ENCODE data around the gene KMT5B. TPM values are rescaled to one million over a fixed set of nuclear protein-coding genes. Genes with fewer than 3 reads are reported as not detected.

The KMT5B gene
- total RNA-seq, 1 experiment from 2014 or later = 39.2 TPM

DNA sequence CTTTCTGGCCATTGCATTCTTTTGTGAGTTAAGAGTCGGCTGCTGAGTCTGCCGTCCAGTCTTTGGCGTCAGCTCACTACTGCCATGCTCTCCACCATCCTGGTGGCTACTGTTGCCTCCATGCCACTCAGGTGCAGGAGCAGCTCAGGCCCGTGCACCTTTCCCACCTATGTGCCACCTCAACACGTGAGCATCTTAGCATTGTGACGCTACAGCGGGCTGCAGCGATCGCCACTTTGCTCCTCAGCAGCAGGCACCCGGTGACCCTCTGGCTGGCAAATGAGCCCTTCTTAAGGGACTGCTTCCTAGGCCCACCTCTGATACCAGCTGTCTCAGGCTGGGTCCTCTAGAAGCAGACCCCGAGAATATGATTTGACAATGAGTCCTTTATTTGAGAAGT, 11.5 kb upstream of the KMT5B start:
- Mint-ChIP-seq H3K4me1 (ENCODE audit: low read depth, unreplicated experiment) (no peaks in the 10 kb centered on the region), H3K4me3 (ENCODE audit: low read depth, unreplicated experiment) (no peak overlapping the region), H3K9me3 (ENCODE audit: low read depth, unreplicated experiment) (peaks cover 5% of the 10 kb centered on the region), H3K27ac (ENCODE audit: unreplicated experiment) (no peak overlapping the region), H3K27me3 (ENCODE audit: unreplicated experiment) (peaks cover 28% of the 10 kb centered on the region), H3K36me3 (ENCODE audit: insufficient read depth, unreplicated experiment) (no peaks in the 10 kb centered on the region)
- no peak for DNase-seq
- BruUV-seq (replicated peaks) = no TSS peak
- intact Hi-C loops (cut with micrococcal nuclease; ENCODE audit: unreplicated experiment) = no loop called here
- TF ChIP-seq, protein P1, sequence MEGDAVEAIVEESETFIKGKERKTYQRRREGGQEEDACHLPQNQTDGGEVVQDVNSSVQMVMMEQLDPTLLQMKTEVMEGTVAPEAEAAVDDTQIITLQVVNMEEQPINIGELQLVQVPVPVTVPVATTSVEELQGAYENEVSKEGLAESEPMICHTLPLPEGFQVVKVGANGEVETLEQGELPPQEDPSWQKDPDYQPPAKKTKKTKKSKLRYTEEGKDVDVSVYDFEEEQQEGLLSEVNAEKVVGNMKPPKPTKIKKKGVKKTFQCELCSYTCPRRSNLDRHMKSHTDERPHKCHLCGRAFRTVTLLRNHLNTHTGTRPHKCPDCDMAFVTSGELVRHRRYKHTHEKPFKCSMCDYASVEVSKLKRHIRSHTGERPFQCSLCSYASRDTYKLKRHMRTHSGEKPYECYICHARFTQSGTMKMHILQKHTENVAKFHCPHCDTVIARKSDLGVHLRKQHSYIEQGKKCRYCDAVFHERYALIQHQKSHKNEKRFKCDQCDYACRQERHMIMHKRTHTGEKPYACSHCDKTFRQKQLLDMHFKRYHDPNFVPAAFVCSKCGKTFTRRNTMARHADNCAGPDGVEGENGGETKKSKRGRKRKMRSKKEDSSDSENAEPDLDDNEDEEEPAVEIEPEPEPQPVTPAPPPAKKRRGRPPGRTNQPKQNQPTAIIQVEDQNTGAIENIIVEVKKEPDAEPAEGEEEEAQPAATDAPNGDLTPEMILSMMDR (IDR thresholded peaks at IDR 0.05; ENCODE audit: unreplicated experiment) = no peak
- CTCF ChIA-PET = interaction anchor here (1.3 kb wide), 1 partner anchor 9 kb away, joined by 5 read pairs; no protein-coding TSS in a partner anchor

GRCh38 chr11:68223275-68223674, 10.2 kb upstream of the KMT5B start:
- peaks cover 3% of the 10 kb centered on the region for H3K9me3 Mint-ChIP-seq (ENCODE audit: low read depth, unreplicated experiment)
- H3K4me3 Mint-ChIP-seq (ENCODE audit: low read depth, unreplicated experiment) = no peak overlapping the region
- intact Hi-C loops (cut with micrococcal nuclease; ENCODE audit: unreplicated experiment) = no loop called here
- no TSS peak for BruUV-seq (replicated peaks)
- TF ChIP-seq, protein P1 (IDR thresholded peaks at IDR 0.05; ENCODE audit: unreplicated experiment) = no peak
- H3K27me3 Mint-ChIP-seq (ENCODE audit: unreplicated experiment) = peaks cover 35% of the 10 kb centered on the region
- H3K4me1 Mint-ChIP-seq (ENCODE audit: low read depth, unreplicated experiment) = no peaks in the 10 kb centered on the region
- CTCF ChIA-PET = no interaction called here
- no peaks in the 10 kb centered on the region for H3K36me3 Mint-ChIP-seq (ENCODE audit: insufficient read depth, unreplicated experiment)
- no peak for DNase-seq
- H3K27ac Mint-ChIP-seq (ENCODE audit: unreplicated experiment) = no peak overlapping the region

DNA sequence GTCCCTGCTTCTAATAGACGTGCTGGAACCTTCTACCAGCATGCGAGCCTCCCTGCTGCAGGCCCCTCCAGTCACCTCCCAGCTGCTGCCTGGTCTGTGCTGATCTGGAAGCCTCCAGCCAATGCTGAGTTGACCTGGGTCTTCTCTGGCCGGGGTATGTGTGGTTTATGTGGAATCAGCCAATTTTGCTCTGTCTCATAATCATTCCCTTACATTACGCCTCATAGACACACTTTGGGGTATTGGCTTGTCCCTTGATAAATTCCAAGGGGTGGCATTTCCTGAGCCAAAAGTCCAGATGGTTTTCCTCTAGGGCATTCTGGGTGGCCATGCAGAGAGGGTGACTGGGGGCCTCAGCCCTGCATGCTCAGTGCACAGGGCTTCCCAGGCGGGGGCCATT, 8.3 kb upstream of the KMT5B start:
- H3K9me3 Mint-ChIP-seq (ENCODE audit: low read depth, unreplicated experiment) = no peaks in the 10 kb centered on the region
- intact Hi-C loops (cut with micrococcal nuclease; ENCODE audit: unreplicated experiment) = no loop called here
- H3K4me1 Mint-ChIP-seq (ENCODE audit: low read depth, unreplicated experiment) = no peaks in the 10 kb centered on the region
- no peak overlapping the region for H3K27ac Mint-ChIP-seq (ENCODE audit: unreplicated experiment)
- peaks cover 6% of the 10 kb centered on the region for H3K36me3 Mint-ChIP-seq (ENCODE audit: insufficient read depth, unreplicated experiment)
- no peak for DNase-seq
- BruUV-seq (replicated peaks) = no TSS peak
- H3K27me3 Mint-ChIP-seq (ENCODE audit: unreplicated experiment) = peaks cover 44% of the 10 kb centered on the region
- TF ChIP-seq, protein P1 (IDR thresholded peaks at IDR 0.05; ENCODE audit: unreplicated experiment) = no peak
- H3K4me3 Mint-ChIP-seq (ENCODE audit: low read depth, unreplicated experiment) = no peak overlapping the region
- CTCF ChIA-PET = no interaction called here

GRCh38 chr11:68216171-68216938, 3.3 kb upstream of the KMT5B start:
- Mint-ChIP-seq H3K36me3 (ENCODE audit: insufficient read depth, unreplicated experiment) (peaks cover 51% of the 10 kb centered on the region), H3K9me3 (ENCODE audit: low read depth, unreplicated experiment) (no peaks in the 10 kb centered on the region), H3K4me3 (ENCODE audit: low read depth, unreplicated experiment) (no peak overlapping the region), H3K4me1 (ENCODE audit: low read depth, unreplicated experiment) (peaks cover 31% of the 10 kb centered on the region), H3K27ac (ENCODE audit: unreplicated experiment) (peak overlapping the region; percentile 63), H3K27me3 (ENCODE audit: unreplicated experiment) (peaks cover 28% of the 10 kb centered on the region)
- DNase-seq = peak; percentile 29
- intact Hi-C loops (cut with micrococcal nuclease; ENCODE audit: unreplicated experiment) = loop anchor here (10.0 kb wide), 1 partner anchor 78 kb away; no protein-coding TSS in a partner anchor
- TF ChIP-seq, protein P1 (IDR thresholded peaks at IDR 0.05; ENCODE audit: unreplicated experiment) = no peak
- BruUV-seq (replicated peaks) = no TSS peak
- CTCF ChIA-PET = no interaction called here
